Measurements from ENCODE around the gene GNB4.

DNA sequence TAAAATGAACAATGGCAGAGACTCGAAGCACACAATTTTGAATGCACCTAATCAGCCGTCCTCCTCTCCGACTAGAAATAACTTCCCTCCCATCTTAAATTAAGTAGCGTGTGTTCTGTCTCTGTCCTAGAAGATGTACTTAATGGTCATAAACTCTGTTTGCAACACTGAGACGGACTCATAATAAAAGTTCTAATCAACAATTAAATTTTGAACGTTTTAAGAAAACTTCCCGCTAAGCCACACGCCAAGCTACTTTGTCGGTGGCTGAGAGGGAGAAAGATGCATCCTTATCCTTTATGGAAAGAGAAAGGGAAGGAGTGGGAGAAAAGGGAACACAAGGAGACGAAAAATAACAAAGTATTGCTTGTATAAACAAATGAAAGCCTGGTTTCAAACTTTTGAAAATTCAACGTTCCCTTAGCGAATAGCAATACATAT, 989 bp downstream of the GNB4 start:
- TF ChIP-seq, protein P1, sequence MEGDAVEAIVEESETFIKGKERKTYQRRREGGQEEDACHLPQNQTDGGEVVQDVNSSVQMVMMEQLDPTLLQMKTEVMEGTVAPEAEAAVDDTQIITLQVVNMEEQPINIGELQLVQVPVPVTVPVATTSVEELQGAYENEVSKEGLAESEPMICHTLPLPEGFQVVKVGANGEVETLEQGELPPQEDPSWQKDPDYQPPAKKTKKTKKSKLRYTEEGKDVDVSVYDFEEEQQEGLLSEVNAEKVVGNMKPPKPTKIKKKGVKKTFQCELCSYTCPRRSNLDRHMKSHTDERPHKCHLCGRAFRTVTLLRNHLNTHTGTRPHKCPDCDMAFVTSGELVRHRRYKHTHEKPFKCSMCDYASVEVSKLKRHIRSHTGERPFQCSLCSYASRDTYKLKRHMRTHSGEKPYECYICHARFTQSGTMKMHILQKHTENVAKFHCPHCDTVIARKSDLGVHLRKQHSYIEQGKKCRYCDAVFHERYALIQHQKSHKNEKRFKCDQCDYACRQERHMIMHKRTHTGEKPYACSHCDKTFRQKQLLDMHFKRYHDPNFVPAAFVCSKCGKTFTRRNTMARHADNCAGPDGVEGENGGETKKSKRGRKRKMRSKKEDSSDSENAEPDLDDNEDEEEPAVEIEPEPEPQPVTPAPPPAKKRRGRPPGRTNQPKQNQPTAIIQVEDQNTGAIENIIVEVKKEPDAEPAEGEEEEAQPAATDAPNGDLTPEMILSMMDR (IDR thresholded peaks at IDR 0.05), result no peak
- no peak for TF ChIP-seq POLR2A (IDR thresholded peaks at IDR 0.05)
